NB4 (cell line): ENCODE measurements around the gene TMEM72.

ENCODE experiments used
- DNase-seq: peaks from one replicate; pipeline ENCODE4 v3.0.0; 2010; ENCODE audit warnings: low read depth
- H3K4me3 ChIP-seq: one replicate; pipeline ENCODE4 v1.5.1; 2011; ENCODE audit warnings: mild to moderate bottlenecking, low read depth, low read length, moderate library complexity
- CTCF ChIP-seq: IDR thresholded peaks from one replicate; pipeline ENCODE4 v1.5.1; 2012; ENCODE audit warnings: low read depth, low read length
- MAX ChIP-seq: IDR thresholded peaks from 2 replicates; pipeline ENCODE4 v1.6.1; 2011; ENCODE audit warnings: low read depth, low read length
- MYC ChIP-seq: IDR thresholded peaks from 2 replicates; pipeline ENCODE4 v1.6.1; 2011; ENCODE audit warnings: low read depth, low read length
- POLR2A ChIP-seq: IDR thresholded peaks from 2 replicates; pipeline ENCODE4 v1.6.1; 2011; ENCODE audit warnings: mild to moderate bottlenecking; ENCODE audit not compliant: insufficient read length; ENCODE audit errors: extremely low read depth

The TMEM72 gene

GRCh38 chr10:44951576-44952226, 40.6 kb downstream of the TMEM72 start:
- DNase-seq: no peak
- no peak overlapping the region for H3K4me3 ChIP-seq
- TF ChIP-seq MYC (no peak), CTCF (no peak), MAX (no peak), POLR2A (no peak)

- TF ChIP-seq MAX: no peak
- no peak for TF ChIP-seq CTCF
- no peak for TF ChIP-seq POLR2A
- no peak for TF ChIP-seq MYC
- no peak overlapping the region for H3K4me3 ChIP-seq
- DNase-seq: no peak
Observed at GRCh38 chr10:44952779-44953231, 41.7 kb downstream of the TMEM72 start.

- DNase-seq: no peak
- H3K4me3 ChIP-seq: no peak overlapping the region
- TF ChIP-seq POLR2A (no peak), CTCF (no peak), MAX (no peak), MYC (no peak)
Observed at GRCh38 chr10:44954042-44954441, 42.9 kb downstream of the TMEM72 start.

- no peak for TF ChIP-seq MYC
- no peak for TF ChIP-seq CTCF
- TF ChIP-seq POLR2A: no peak
- no peak for DNase-seq
- no peak overlapping the region for H3K4me3 ChIP-seq
Observed at GRCh38 chr10:44954962-44955361, 43.8 kb downstream of the TMEM72 start.

- no peak for DNase-seq
- H3K4me3 ChIP-seq: no peak overlapping the region
- TF ChIP-seq MYC (no peak), POLR2A (no peak), CTCF (no peak), MAX (no peak)
Observed at GRCh38 chr10:44955413-44956070, 44.4 kb downstream of the TMEM72 start.

GRCh38 chr10:44956226-44956625, 45.1 kb downstream of the TMEM72 start:
- DNase-seq: no peak
- H3K4me3 ChIP-seq: no peak overlapping the region
- TF ChIP-seq CTCF: no peak
- TF ChIP-seq MYC: no peak
- TF ChIP-seq MAX: no peak
- TF ChIP-seq POLR2A: no peak
